BLaER1 treated with 17β-estradiol and CSF1 and Interleukin-3, amounts not matched to agents 10 nM and 100 nM (cell line): ENCODE data around the gene HOXA2.

Source experiments
- H3K27ac ChIP-seq, 11 experiments: shearing (Covaris generic); formaldehyde crosslinking; 2 replicates each; pipeline ENCODE4 v1.8.1; 2022
- H3K27me3 ChIP-seq, 11 experiments: shearing (Covaris generic); formaldehyde crosslinking; 2 replicates each; pipeline ENCODE4 v1.8.1; 2022
- H3K36me3 ChIP-seq, 11 experiments: shearing (Covaris generic); formaldehyde crosslinking; 2 replicates each; pipeline ENCODE4 v1.8.1; 2022
- H3K4me1 ChIP-seq, 10 experiments: shearing (Covaris generic); formaldehyde crosslinking; 2 replicates each; pipeline ENCODE4 v1.8.1; 2022
- H3K4me2 ChIP-seq, 11 experiments: shearing (Covaris generic); formaldehyde crosslinking; 2 replicates each; pipeline ENCODE4 v1.8.1; 2022
- H3K4me3 ChIP-seq, 10 experiments: shearing (Covaris generic); formaldehyde crosslinking; 2 replicates each; pipeline ENCODE4 v1.8.1; 2022
- H3K9ac ChIP-seq, 11 experiments: shearing (Covaris generic); formaldehyde crosslinking; 2 replicates each; pipeline ENCODE4 v1.8.1; 2022
- H3K9me3 ChIP-seq, 11 experiments: shearing (Covaris generic); formaldehyde crosslinking; replicated peaks in 1 of 11; 2 replicates each; pipeline ENCODE4 v1.8.1; 2022
- H4K20me1 ChIP-seq, 11 experiments: shearing (Covaris generic); formaldehyde crosslinking; 2 replicates each; pipeline ENCODE4 v1.8.1; 2022
- Cebpa-rat ChIP-seq, 11 experiments: shearing (Covaris generic); IDR thresholded peaks; 2 replicates each; pipeline ENCODE4 v1.8.1; 2022

The HOXA2 gene

DNA sequence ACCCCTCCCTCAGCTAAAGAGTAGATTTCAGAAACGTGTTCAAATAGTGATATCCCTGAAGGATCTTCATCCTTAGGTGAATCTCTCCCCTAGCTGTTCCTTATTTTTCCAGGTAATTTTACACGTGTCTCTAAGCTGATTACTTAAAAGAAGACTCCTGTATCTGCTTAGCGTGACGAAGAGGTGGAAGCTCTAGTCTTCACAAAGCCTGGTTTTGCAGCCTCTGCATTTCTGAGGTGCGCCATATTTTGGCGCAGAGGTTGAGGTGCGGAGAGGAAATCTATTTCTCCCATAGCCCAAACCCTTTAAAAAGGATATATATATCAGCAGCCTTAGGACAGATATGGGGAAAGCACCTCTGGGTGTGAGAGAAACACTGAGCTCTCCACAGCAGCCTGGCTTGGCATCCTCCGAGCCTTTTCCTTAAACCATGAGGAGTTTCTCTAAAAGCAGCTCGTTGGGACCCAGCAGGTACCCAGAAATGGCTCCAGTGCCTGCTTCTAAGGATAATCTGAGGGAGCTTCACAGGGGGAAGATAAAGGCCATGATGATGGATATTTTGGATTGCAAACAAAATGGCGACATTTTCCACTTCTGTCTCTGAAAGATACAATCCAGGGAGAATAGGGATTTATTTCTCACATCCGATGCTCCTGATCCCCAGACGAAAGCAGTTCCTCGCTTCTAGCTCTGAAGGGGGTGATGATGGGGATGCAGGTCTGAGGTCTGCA, 3.0 kb upstream of the HOXA2 start:
- Histone ChIP-seq H3K9ac (no peak overlapping the region), H3K36me3 (no peaks in the 10 kb centered on the region; a peak in 1 of 22 replicates), H3K27ac (no peak overlapping the region), H4K20me1 (no peaks in the 10 kb centered on the region), H3K9me3 (peaks cover 31 to 77% (median 55%) of the 10 kb centered on the region in 11 experiments), H3K4me1 (no peaks in the 10 kb centered on the region), H3K4me3 (no peak overlapping the region), H3K4me2 (no peak overlapping the region), H3K27me3 (no peaks in the 10 kb centered on the region)
- no peak for TF ChIP-seq Cebpa-rat (IDR thresholded peaks at IDR 0.05)

DNA sequence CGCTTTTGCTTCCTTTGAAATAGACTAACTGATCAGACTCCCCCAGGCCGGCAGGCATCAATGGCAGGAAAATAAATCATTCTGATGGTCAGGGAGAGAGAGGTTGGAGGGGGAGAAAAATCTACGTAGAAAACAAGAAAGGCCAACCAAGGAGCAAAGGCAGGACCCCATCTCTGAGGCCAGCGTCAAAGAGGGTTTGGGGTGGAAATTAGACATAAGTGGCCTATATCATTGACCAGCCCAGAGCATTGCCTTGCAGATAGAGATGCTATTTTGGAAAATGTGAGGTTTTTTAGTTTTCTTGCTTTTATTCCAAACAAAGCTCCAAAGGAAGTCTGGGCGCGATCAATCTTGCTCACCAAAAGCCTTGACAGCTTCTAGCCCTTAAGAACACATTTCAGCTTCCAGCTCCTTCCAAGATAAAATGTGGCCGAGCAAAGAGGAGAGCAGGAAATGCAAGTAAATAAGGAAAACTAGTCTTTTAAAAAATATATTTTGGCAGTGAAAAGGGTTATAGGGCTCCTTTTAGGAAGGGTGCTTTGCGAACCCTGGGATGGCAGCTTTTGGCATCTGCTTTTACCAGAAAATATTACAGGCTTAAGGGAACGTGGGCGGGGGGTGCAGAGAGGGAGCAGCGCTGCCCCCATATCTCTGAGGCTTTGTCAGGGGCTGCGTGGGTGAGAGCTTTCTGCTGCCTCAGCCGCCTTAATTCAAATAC, 2.0 kb upstream of the HOXA2 start:
- Histone ChIP-seq H4K20me1 (no peaks in the 10 kb centered on the region), H3K27me3 (no peaks in the 10 kb centered on the region), H3K27ac (no peak overlapping the region), H3K9ac (no peak overlapping the region), H3K4me3 (no peak overlapping the region), H3K9me3 (peaks cover 27 to 68% (median 52%) of the 10 kb centered on the region in 11 experiments), H3K4me1 (no peaks in the 10 kb centered on the region), H3K4me2 (no peak overlapping the region), H3K36me3 (no peaks in the 10 kb centered on the region; a peak in 1 of 22 replicates)
- no peak for TF ChIP-seq Cebpa-rat (IDR thresholded peaks at IDR 0.05)

DNA sequence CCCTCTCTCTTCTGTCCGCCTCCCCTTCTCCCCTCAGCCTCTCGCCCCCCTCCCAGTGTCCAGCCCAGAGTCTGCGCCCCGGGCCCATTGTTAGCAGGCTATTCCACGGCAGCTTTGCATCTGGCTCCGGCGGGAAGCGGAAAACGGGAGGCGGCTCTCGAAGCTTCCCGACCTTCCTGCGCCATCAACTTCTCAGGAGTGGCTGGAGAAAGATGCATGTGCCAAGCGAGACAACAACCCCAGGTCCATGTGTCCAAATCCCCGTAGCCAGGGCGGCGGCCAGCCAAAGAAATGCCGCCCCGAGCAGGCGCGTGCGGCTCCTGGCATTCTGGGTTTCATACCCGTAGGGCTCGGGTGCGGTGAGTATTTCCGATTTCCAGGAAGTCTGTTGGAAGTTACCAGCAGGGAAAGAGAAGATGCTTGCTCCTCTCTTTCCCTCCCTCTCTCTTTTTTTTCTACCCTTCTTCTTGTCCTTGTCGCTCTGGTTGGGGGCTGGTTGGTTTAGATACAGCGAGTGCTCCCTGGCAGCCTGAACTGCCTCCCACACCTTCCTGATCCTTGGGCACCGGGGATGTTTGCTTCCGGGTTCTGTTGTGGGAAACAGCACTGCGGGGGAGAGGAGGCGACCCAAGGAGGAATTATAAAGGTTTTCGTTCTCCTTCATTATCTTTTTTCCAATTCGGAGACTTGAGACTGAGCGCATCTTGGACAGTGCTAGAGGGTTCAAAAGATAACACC, 1.2 kb upstream of the HOXA2 start:
- H3K9ac ChIP-seq = no peak overlapping the region
- H3K4me1 ChIP-seq = no peaks in the 10 kb centered on the region
- H3K9me3 ChIP-seq = peaks cover 33 to 64% (median 51%) of the 10 kb centered on the region in 11 experiments
- no peak overlapping the region for H3K27ac ChIP-seq
- no peaks in the 10 kb centered on the region for H4K20me1 ChIP-seq
- H3K36me3 ChIP-seq = no peaks in the 10 kb centered on the region; a peak in 1 of 22 replicates
- no peak overlapping the region for H3K4me3 ChIP-seq
- peaks cover 0 to 6% (median 0%) of the 10 kb centered on the region in 11 experiments; a peak in 4 of 22 replicates for H3K27me3 ChIP-seq
- no peak overlapping the region for H3K4me2 ChIP-seq
- no peak for TF ChIP-seq Cebpa-rat (IDR thresholded peaks at IDR 0.05)

DNA sequence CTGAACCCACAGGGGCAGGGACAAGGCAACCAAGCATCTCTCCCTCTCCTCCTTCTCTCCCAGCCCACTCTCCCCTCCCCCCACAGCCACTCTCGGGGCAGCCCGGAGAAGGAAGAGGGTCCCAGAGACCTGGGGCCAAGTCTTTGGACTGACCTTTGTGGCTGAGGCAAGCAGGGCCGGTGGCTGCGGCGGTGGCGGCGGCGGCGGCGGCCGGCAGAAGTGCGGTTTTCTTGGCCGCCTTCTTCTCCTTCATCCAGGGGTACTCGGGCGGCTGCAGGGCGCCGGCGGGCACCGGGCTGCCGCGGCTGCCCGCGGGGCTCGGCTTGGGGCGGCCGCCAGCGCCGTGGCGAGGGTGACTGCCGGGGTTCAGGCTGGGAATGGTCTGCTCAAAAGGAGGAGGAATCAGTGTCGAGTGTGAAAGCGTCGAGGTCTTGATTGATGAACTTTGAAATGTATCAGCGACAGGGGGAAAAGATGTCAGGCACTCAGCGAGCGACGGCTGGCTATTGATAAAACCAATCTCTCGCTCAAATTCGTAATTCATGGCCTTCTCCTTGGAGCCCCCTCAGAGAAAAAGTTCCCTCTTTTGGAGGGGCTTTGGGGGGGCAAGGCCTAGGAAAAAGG, 414 bp downstream of the HOXA2 start:
- Histone ChIP-seq H3K27ac (no peak overlapping the region), H3K4me3 (no peak overlapping the region), H3K4me2 (no peak overlapping the region), H4K20me1 (no peaks in the 10 kb centered on the region), H3K9ac (no peak overlapping the region), H3K4me1 (no peaks in the 10 kb centered on the region; a peak in 1 of 20 replicates), H3K9me3 (peaks cover 30 to 63% (median 46%) of the 10 kb centered on the region in 11 experiments), H3K36me3 (no peaks in the 10 kb centered on the region; a peak in 1 of 22 replicates), H3K27me3 (peaks cover 0 to 14% (median 0%) of the 10 kb centered on the region in 11 experiments; a peak in 6 of 22 replicates)
- TF ChIP-seq Cebpa-rat (IDR thresholded peaks at IDR 0.05) = no peak

DNA sequence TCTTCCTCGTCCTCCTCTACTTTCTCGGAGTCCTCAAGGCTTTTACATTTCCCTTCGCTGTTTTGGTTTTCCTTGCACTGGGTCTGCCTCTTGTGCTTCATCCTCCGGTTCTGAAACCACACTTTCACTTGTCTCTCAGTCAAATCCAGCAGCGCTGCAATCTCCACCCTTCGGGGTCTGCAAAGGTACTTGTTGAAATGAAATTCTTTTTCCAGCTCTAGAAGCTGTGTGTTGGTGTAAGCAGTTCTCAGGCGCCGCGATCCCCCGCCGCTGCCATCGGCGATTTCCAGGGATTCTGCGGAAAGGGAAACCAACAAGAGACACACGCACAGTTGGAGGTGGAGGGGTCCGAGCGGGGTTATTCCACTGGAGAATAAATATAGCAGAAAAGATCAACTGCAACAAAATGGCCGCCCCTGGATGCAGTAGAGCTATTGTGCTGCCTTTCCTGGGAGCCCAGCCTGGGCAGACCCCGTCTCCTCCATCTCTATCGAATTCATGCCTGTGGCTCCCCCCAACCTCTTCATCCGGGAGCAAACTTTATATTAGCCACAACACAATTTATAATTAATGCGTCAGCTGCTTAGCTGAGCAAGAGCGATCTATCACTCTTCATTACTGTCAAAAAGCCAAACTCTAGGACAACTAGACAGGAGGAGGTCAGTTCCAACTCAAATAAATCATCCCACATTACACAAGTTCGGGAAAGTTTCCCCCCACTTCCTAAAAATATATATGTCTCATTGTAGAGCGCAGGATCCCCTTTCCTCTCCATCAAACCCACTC, 1.1 kb downstream of the HOXA2 start:
- no peaks in the 10 kb centered on the region for H3K36me3 ChIP-seq
- no peak overlapping the region for H3K4me2 ChIP-seq
- no peak overlapping the region for H3K27ac ChIP-seq
- H3K27me3 ChIP-seq = peaks cover 0 to 14% (median 0%) of the 10 kb centered on the region in 11 experiments; a peak in 6 of 22 replicates
- H3K9ac ChIP-seq = no peak overlapping the region
- H4K20me1 ChIP-seq = no peaks in the 10 kb centered on the region
- H3K9me3 ChIP-seq = peaks cover 30 to 64% (median 46%) of the 10 kb centered on the region in 11 experiments
- no peaks in the 10 kb centered on the region; a peak in 1 of 20 replicates for H3K4me1 ChIP-seq
- no peak for TF ChIP-seq Cebpa-rat (IDR thresholded peaks at IDR 0.05)
- no peak overlapping the region for H3K4me3 ChIP-seq

DNA sequence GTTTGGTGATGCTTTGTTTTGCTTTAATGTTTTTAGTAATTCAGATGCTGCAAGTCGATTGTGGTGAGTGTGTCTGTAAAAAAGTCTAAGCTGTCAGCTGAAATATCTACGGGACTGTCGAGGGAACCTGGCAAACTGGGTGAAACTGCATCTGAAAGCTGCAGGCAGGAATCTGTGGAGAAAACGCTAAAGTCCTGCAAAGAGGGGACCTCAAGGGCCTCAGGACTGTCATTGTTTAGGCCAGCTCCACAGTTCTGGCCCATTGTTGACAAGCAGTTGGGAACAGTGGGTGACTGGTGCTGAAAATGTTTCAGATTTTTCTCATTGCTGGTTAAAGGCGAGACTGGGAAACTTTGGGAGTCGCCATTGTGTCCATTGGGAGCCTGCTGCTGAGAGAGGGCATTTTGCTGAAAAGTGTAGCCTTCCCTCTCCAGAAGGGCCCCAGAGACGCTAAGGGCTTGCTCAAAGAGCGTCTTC, 1.8 kb downstream of the HOXA2 start:
- H3K27ac ChIP-seq = no peak overlapping the region
- H3K4me2 ChIP-seq = no peak overlapping the region
- peaks cover 0 to 14% (median 0%) of the 10 kb centered on the region in 11 experiments; a peak in 6 of 22 replicates for H3K27me3 ChIP-seq
- no peak overlapping the region for H3K9ac ChIP-seq
- H3K36me3 ChIP-seq = no peaks in the 10 kb centered on the region
- no peak overlapping the region for H3K4me3 ChIP-seq
- H3K4me1 ChIP-seq = no peaks in the 10 kb centered on the region; a peak in 1 of 20 replicates
- H4K20me1 ChIP-seq = no peaks in the 10 kb centered on the region
- TF ChIP-seq Cebpa-rat (IDR thresholded peaks at IDR 0.05) = no peak
- H3K9me3 ChIP-seq = peaks cover 31 to 64% (median 47%) of the 10 kb centered on the region in 11 experiments

DNA sequence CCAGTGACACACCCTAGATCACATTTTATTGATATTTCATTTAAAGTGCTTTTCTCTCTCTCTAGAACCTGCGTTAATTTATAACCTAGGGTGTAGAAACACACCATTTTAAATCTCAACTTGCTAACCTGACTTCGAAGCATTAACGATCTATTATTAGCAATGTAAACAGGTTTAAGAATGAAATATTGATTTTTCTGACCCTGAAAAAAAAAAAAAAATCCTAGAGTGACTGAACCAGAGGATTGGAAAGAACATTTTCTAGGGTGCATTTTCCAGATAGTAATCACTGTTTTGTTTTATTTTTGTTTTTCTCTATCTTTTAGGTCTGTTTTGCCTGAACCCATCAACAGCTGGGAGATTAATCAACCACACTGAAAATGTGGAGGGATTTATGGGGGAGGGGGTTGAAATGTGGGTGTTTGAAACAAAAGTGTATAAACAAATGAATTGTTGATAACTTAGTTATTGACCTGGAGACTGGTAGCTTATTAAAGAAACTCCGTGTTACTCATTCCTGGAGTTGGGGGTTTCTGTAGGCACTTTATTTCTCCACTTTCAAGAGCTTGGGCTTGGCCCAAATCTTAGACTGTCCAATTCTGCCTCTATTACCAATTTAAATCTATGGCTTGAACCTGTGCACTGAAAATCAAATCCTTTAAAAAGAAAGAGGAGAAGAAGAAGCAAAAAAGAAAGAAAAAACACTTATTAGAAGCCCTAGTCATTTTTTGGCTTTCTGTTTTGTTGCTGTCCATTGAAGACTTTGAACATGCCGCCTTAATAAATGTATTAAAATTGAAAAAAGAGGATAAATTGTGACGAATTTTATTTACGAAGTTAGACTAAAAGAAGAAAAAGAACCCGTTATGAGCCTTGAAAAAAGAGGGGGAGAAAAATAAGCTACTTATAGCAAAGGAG, 2.8 kb downstream of the HOXA2 start:
- no peak overlapping the region for H3K4me2 ChIP-seq
- no peaks in the 10 kb centered on the region for H4K20me1 ChIP-seq
- no peaks in the 10 kb centered on the region; a peak in 1 of 20 replicates for H3K4me1 ChIP-seq
- no peak overlapping the region for H3K9ac ChIP-seq
- H3K36me3 ChIP-seq = no peaks in the 10 kb centered on the region
- peaks cover 0 to 14% (median 0%) of the 10 kb centered on the region in 11 experiments; a peak in 6 of 22 replicates for H3K27me3 ChIP-seq
- no peak overlapping the region for H3K4me3 ChIP-seq
- H3K9me3 ChIP-seq = peaks cover 40 to 71% (median 57%) of the 10 kb centered on the region in 11 experiments
- H3K27ac ChIP-seq = no peak overlapping the region
- no peak for TF ChIP-seq Cebpa-rat (IDR thresholded peaks at IDR 0.05)
